Prostate gland (tissue), 2 donors: ENCODE results near the gene NOL3. TPM values are rescaled to one million over a fixed set of nuclear protein-coding genes. Genes with fewer than 3 reads are reported as not detected.

ENCODE experiments used
- DNase-seq: peaks from one replicate; pipeline ENCODE4 v3.0.0-alpha.2; 2019; ENCODE audit warnings: low spot score
- H3K27ac ChIP-seq, 2 donors: fragments of 200-600 bp; sonication (generic); 2 replicates each; pipeline ENCODE4 v1.5.1; 2017 to 2019
- H3K27me3 ChIP-seq: fragments of 200-600 bp; sonication (generic); replicated peaks from 2 replicates; pipeline ENCODE4 v1.5.1; 2019; ENCODE audit not compliant: insufficient read depth
- H3K36me3 ChIP-seq, 2 donors: fragments of 200-600 bp; sonication (generic); 1 replicate in 1 of 2; 2 replicates in 1 of 2; pipeline versions ENCODE4 v1.5.1 to v1.8.1; 2017 to 2019
- H3K4me1 ChIP-seq: fragments of 200-600 bp; sonication (generic); replicated peaks from 2 replicates; pipeline ENCODE4 v1.5.1; 2019
- H3K4me3 ChIP-seq, 2 donors: fragments of 200-600 bp; sonication (generic); 2 replicates each; pipeline ENCODE4 v1.5.1; 2017 to 2019
- H3K9me3 ChIP-seq: fragments of 200-600 bp; sonication (generic); 2 replicates; pipeline ENCODE4 v1.5.1; 2017
- CTCF ChIP-seq, 4 experiments: fragments of 200-600 bp in 2 of 4; fragments of 450-650 bp in 2 of 4; sonication (generic) in 2 of 4; IDR thresholded peaks; 1 replicate in 3 of 4; 2 replicates in 1 of 4; pipeline ENCODE4 v1.5.1; 2016 to 2019; ENCODE audit warnings: antibody characterized with exemption in 4 of 4, mild to moderate bottlenecking in 2 of 4, moderate library complexity in 2 of 4
- POLR2A ChIP-seq: fragments of 450-650 bp; IDR thresholded peaks from one replicate; pipeline ENCODE4 v1.6.1; 2016; ENCODE audit warnings: antibody characterized with exemption, mild to moderate bottlenecking
- POLR2AphosphoS5 ChIP-seq: sonication (generic); formaldehyde crosslinking; IDR thresholded peaks from one replicate; pipeline ENCODE4 v1.6.1; 2017; ENCODE audit warnings: antibody characterized with exemption
- WGBS: methylation state at CpG from one replicate; pipeline ENCODE4 v1.1.5; 2018; 5-methylcytosine and 5-hydroxymethylcytosine counted together
- intact Hi-C: fragments of 100-400 bp; cut with DNase I; formaldehyde crosslinking; loops from one replicate; pipeline ENCODE4 v1.14.2; 2022
- total RNA-seq, 2 donors: library from RNA; depleted of rRNA; stranded (reverse); fragments of >200 nt; gene quantifications; one replicate each; pipeline ENCODE4 v1.1.0, GENCODE V29; 2016

NOL3 gene
- total RNA-seq, 2 donors from 2014 or later = 60.8 to 129 TPM

- H3K27me3 ChIP-seq = no peaks in the 10 kb centered on the region
- no peaks in the 10 kb centered on the region for H3K36me3 ChIP-seq
- peak overlapping the region; percentile 27 to 30 for H3K4me3 ChIP-seq
- no peak for DNase-seq
- intact Hi-C loops = no loop called here
- WGBS = 2% methylated on average over 32 of the region's 34 CpGs
- H3K4me1 ChIP-seq = peaks cover 25% of the 10 kb centered on the region
- no peaks in the 10 kb centered on the region for H3K9me3 ChIP-seq
- TF ChIP-seq CTCF (IDR thresholded peaks at IDR 0.05) (no peak), POLR2AphosphoS5 (no peak), POLR2A (no peak)
- H3K27ac ChIP-seq = peak overlapping the region; percentile 91 to 94
Observed at GRCh38 chr16:67163999-67164558, 6.3 kb upstream of the NOL3 start.

- TF ChIP-seq POLR2AphosphoS5 (no peak), CTCF (IDR thresholded peaks at IDR 0.05) (no peak), POLR2A (peak; percentile 31)
- Histone ChIP-seq H3K27ac (peak within 1 kb of the TSS; percentile 91 to 94), H3K4me3 (peak within 1 kb of the TSS; percentile 27 to 30), H3K4me1 (peaks cover 30% of the 10 kb centered on the region), H3K27me3 (no peaks in the 10 kb centered on the region), H3K36me3 (no peaks in the 10 kb centered on the region), H3K9me3 (no peaks in the 10 kb centered on the region)
- DNase-seq = peak; percentile 34
- intact Hi-C loops = no loop called here
- 7% methylated on average over 30 of the region's 41 CpGs for WGBS
Observed at GRCh38 chr16:67164599-67165061, 5.7 kb upstream of the NOL3 start, which contains the start of gene HSF4. Gene HSF4 (plus strand): TSS chr16:67164745. CDS start chr16:67164812, 67 bp downstream.

GRCh38 chr16:67165121-67166078, 4.9 kb upstream of the NOL3 start:
- H3K4me3 ChIP-seq = no peak overlapping the region
- peak overlapping the region in 1 of 2 donors; percentile 94 for H3K27ac ChIP-seq
- no peak for DNase-seq
- WGBS = 47% methylated on average over 56 of the region's 85 CpGs
- H3K36me3 ChIP-seq = no peaks in the 10 kb centered on the region
- no peaks in the 10 kb centered on the region for H3K27me3 ChIP-seq
- H3K9me3 ChIP-seq = no peaks in the 10 kb centered on the region
- peaks cover 33% of the 10 kb centered on the region for H3K4me1 ChIP-seq
- no peak for TF ChIP-seq POLR2AphosphoS5
- TF ChIP-seq POLR2A = no peak
- no peak for TF ChIP-seq CTCF (IDR thresholded peaks at IDR 0.05)
- intact Hi-C loops = no loop called here

- no peak for TF ChIP-seq CTCF (IDR thresholded peaks at IDR 0.05)
- Histone ChIP-seq H3K4me1 (peaks cover 33% of the 10 kb centered on the region), H3K9me3 (no peaks in the 10 kb centered on the region), H3K36me3 (no peaks in the 10 kb centered on the region), H3K27me3 (no peaks in the 10 kb centered on the region), H3K4me3 (no peak overlapping the region), H3K27ac (no peak overlapping the region)
- no peak for DNase-seq
- intact Hi-C loops = no loop called here
- 66% methylated on average over 18 of the region's 18 CpGs for WGBS
Observed at GRCh38 chr16:67166110-67166547, 4.2 kb upstream of the NOL3 start.
